ENCODE results near the gene WDFY3.

WDFY3 gene

DNA sequence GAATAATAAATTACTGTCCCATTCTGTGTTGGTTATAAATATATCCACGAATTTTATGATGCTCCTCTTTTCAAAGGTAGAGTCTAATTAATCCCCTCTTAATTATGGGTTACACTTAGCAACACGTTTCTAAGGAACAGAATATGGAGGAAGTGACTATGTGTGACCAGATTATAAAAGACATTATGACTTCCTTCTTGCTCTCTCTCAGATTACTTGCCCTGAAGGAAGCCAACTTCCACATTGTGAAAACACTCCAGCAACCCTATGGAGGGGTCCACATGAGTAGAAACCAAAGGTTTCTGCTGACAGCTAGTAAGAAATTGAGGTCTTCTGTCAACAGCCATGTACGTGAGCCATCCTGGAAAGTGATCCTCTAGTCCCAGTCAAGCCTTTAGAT, 59.3 kb downstream of the WDFY3 start:
- TF ChIP-seq, protein P1, sequence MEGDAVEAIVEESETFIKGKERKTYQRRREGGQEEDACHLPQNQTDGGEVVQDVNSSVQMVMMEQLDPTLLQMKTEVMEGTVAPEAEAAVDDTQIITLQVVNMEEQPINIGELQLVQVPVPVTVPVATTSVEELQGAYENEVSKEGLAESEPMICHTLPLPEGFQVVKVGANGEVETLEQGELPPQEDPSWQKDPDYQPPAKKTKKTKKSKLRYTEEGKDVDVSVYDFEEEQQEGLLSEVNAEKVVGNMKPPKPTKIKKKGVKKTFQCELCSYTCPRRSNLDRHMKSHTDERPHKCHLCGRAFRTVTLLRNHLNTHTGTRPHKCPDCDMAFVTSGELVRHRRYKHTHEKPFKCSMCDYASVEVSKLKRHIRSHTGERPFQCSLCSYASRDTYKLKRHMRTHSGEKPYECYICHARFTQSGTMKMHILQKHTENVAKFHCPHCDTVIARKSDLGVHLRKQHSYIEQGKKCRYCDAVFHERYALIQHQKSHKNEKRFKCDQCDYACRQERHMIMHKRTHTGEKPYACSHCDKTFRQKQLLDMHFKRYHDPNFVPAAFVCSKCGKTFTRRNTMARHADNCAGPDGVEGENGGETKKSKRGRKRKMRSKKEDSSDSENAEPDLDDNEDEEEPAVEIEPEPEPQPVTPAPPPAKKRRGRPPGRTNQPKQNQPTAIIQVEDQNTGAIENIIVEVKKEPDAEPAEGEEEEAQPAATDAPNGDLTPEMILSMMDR (IDR thresholded peaks at IDR 0.05; ENCODE audit: low read depth, low read length): no peak
- no peak overlapping the region for H3K4me3 ChIP-seq (ENCODE audit: low read depth, low read length)
- in situ Hi-C loops (cut with HindIII; ENCODE audit: low sequenced_read_pairs): no loop called here
- no peak for DNase-seq (ENCODE audit: low read depth, low spot score)

DNA sequence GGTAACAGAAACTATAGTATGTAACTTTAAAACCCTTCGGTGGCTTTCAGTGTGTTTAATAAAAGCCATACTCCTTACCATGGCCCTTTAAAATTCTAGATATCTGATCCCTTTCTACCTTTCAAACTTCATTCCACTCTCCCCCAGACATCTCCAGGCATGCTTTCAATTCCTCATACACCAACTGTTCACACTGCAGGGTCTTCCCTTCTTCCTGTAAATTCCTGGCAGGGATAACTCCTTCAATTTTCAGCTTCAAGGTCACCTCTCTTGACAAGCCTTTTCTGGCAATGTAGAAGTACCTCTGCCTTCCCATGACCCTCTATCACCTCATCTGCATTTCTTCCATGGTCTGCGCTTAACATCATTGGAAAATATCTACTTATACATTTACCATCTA, 60.8 kb downstream of the WDFY3 start:
- TF ChIP-seq, protein P1 (IDR thresholded peaks at IDR 0.05; ENCODE audit: low read depth, low read length): no peak
- in situ Hi-C loops (cut with HindIII; ENCODE audit: low sequenced_read_pairs): no loop called here
- no peak overlapping the region for H3K4me3 ChIP-seq (ENCODE audit: low read depth, low read length)
- no peak for DNase-seq (ENCODE audit: low read depth, low spot score)

DNA sequence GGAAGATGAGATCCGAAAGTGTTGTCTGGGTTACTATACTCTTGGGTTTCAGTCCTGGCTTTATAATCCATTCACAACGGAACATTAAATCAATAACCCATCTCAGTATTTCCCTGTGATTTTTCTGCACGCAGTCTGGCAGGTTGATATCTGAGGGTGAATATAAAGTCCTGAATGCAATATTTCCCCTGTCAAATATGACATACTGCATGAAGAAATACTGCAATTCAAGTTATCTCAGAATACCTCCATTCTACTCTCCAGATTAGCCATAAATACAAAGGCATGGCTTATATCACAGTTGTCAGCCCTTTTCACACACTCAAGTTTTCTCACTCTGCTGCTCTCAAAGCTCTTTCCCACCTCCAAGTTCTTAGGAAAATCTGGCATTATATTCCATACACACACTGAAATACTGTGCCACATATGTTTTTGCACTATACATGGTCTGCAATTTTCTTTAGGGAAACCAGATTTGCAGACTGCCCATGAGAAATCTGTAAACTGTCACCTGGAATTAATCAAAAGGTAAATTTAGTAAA, 64.7 kb downstream of the WDFY3 start:
- DNase-seq (ENCODE audit: low read depth, low spot score): no peak
- in situ Hi-C loops (cut with HindIII; ENCODE audit: low sequenced_read_pairs): no loop called here
- no peak overlapping the region for H3K4me3 ChIP-seq (ENCODE audit: low read depth, low read length)
- TF ChIP-seq, protein P1 (IDR thresholded peaks at IDR 0.05; ENCODE audit: low read depth, low read length): no peak

DNA sequence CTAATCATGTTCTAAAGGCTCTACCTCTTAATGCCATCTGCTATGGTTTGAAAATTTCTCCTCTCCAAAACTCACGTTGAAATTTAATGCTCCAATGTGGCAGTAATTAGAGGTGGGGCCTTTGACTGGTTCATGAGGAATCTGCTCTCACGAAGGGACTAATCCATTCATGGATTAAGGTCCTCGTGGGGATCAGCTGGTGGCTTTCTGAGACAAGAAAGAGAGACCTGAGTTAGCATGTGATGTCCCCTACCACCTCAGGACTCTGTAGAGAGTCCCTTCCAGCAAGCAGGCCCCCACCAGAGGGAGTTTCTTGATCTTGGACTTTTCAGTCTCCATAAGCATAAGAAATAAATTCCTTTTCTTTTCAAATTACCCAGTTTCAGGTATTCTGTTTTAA, 65.3 kb downstream of the WDFY3 start:
- no peak overlapping the region for H3K4me3 ChIP-seq (ENCODE audit: low read depth, low read length)
- in situ Hi-C loops (cut with HindIII; ENCODE audit: low sequenced_read_pairs): no loop called here
- DNase-seq (ENCODE audit: low read depth, low spot score): no peak
- TF ChIP-seq, protein P1 (IDR thresholded peaks at IDR 0.05; ENCODE audit: low read depth, low read length): no peak

DNA sequence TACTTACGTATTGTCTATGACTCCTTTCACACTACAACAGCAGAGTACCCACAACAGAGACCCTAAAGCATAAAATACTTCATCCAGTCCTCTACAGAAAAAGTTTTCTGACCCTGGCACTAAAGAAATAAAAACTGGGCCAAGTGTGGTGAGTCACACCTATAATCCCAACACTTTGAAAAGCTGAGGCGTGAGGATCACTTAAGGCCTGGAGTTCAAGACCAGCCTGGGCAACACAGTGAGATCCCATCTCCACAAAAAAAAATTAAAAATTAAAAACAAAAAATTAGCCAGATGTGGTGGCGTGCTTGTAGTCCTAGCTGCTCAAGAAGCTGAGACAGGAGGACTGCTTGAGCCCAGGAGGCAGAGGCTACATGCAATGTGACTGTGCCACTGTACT, 66.9 kb downstream of the WDFY3 start:
- TF ChIP-seq, protein P1 (IDR thresholded peaks at IDR 0.05; ENCODE audit: low read depth, low read length): no peak
- no peak overlapping the region for H3K4me3 ChIP-seq (ENCODE audit: low read depth, low read length)
- in situ Hi-C loops (cut with HindIII; ENCODE audit: low sequenced_read_pairs): no loop called here
- no peak for DNase-seq (ENCODE audit: low read depth, low spot score)

DNA sequence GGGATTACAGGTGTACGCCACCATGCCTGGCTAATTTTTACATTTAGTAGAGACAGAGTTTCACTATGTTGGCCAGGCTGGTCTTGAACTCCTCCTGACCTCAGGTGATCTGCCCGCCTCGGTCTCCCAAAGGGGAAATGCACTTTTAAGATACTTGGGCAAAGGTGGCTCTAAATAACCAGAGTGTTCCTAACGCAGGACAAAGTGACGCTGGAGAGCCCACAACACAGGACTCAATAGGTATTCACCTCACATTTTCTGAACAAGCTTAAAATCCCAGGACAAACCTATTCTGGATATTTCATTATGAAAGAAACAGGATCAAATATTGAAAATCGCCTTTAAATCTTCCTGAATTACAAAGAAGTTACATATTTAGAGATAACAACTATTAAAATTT, 69.0 kb downstream of the WDFY3 start:
- TF ChIP-seq, protein P1 (IDR thresholded peaks at IDR 0.05; ENCODE audit: low read depth, low read length): no peak
- no peak for DNase-seq (ENCODE audit: low read depth, low spot score)
- in situ Hi-C loops (cut with HindIII; ENCODE audit: low sequenced_read_pairs): no loop called here
- no peak overlapping the region for H3K4me3 ChIP-seq (ENCODE audit: low read depth, low read length)

DNA sequence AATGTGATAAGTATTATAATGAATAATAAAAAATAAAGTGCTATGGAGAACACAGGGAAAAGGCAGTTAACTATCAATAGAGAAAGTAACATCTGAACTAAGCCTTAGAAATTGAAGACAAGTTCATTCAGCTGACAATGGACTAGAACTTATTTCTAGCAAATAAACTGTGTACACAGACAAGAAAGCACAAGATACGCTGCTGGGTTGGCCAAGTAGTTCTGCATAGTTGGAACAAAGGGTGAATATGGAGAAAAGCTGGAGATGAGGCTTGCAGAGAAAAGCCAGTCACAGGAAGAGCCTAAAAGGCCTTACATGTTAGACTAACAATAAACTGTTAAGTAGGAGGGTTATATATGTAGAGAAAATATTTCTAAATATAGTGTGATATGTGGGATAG, 71.2 kb downstream of the WDFY3 start:
- H3K4me3 ChIP-seq (ENCODE audit: low read depth, low read length): no peak overlapping the region
- in situ Hi-C loops (cut with HindIII; ENCODE audit: low sequenced_read_pairs): no loop called here
- TF ChIP-seq, protein P1 (IDR thresholded peaks at IDR 0.05; ENCODE audit: low read depth, low read length): no peak
- no peak for DNase-seq (ENCODE audit: low read depth, low spot score)
